GM12873 (cell line): ENCODE measurements around the gene NPHS2.

Experiments used
- CTCF ChIP-seq: IDR thresholded peaks from 2 replicates; pipeline ENCODE4 v1.5.1; 2012; ENCODE audit warnings: low read depth, mild to moderate bottlenecking, moderate library complexity, low read length, control low read depth; ENCODE audit not compliant: insufficient read depth; ENCODE audit errors: missing control alignments

Gene NPHS2

GRCh38 chr1:179591253-179591591, 15.5 kb upstream of the NPHS2 start:
- no peak for TF ChIP-seq CTCF

GRCh38 chr1:179590671-179591070, 14.9 kb upstream of the NPHS2 start:
- TF ChIP-seq CTCF, result no peak

- TF ChIP-seq CTCF, result no peak
Measured at GRCh38 chr1:179589509-179589908, 13.8 kb upstream of the NPHS2 start.

GRCh38 chr1:179588425-179589024, 12.8 kb upstream of the NPHS2 start:
- no peak for TF ChIP-seq CTCF

- TF ChIP-seq CTCF, result no peak
Measured at GRCh38 chr1:179587336-179587735, 11.6 kb upstream of the NPHS2 start.

GRCh38 chr1:179586107-179586823, 10.5 kb upstream of the NPHS2 start:
- TF ChIP-seq CTCF, result peak; percentile 31

GRCh38 chr1:179583771-179584320, 8.1 kb upstream of the NPHS2 start:
- TF ChIP-seq CTCF, result no peak
